AG04450 (cell line): ENCODE measurements around the gene DGKG. TPM values are rescaled to one million over a fixed set of nuclear protein-coding genes. Genes with fewer than 3 reads are reported as not detected.

ENCODE experiments used
- CTCF ChIA-PET: fragments of 300-600, 350-600 bp; formaldehyde crosslinking; extraction: SDS; loops from one replicate; lab custom pipeline; 2022; ENCODE audit warnings: antibody characterized with exemption, inconsistent platforms; lab: Charles Lee
- POLR2A ChIA-PET: fragments of 350-600 bp; formaldehyde crosslinking; extraction: SDS; loops from one replicate; lab custom pipeline; 2021; ENCODE audit warnings: antibody characterized with exemption, inconsistent platforms; lab: Yijun Ruan, JAX
- DNase-seq: peaks from one replicate; pipeline ENCODE4 v3.0.0-alpha.2; 2011; ENCODE audit warnings: low read depth, low spot score
- H3K27ac ChIP-seq: one replicate; pipeline ENCODE4 v1.5.1; 2012; ENCODE audit warnings: low read depth, low read length, control low read depth
- H3K27me3 ChIP-seq: one replicate; pipeline ENCODE4 v1.6.0; 2012; ENCODE audit warnings: low read length; ENCODE audit not compliant: control insufficient read depth, insufficient read depth
- H3K4me3 ChIP-seq: 2 replicates; pipeline ENCODE4 v1.5.1; 2011; ENCODE audit warnings: mild to moderate bottlenecking, low read depth, low read length, control low read depth
- H3K9me3 ChIP-seq: 2 replicates; pipeline ENCODE4 v1.5.1; 2012; ENCODE audit warnings: low read length; ENCODE audit not compliant: control insufficient read depth, insufficient read depth
- polyA plus RNA-seq: library from polyadenylated mRNA; depleted of rRNA; stranded (reverse); fragments of >200 nt; gene quantifications from 2 replicates; pipeline ENCODE4 v1.2.3, GENCODE V29; 2011
- TF ChIP-seq, protein P1 (sequence below): IDR thresholded peaks from 2 replicates; pipeline ENCODE4 v1.5.1; 2011; ENCODE audit warnings: low read depth, low read length, control low read depth, inconsistent platforms

Gene DGKG
- polyA plus RNA-seq, 1 experiment: 5.1 TPM

DNA sequence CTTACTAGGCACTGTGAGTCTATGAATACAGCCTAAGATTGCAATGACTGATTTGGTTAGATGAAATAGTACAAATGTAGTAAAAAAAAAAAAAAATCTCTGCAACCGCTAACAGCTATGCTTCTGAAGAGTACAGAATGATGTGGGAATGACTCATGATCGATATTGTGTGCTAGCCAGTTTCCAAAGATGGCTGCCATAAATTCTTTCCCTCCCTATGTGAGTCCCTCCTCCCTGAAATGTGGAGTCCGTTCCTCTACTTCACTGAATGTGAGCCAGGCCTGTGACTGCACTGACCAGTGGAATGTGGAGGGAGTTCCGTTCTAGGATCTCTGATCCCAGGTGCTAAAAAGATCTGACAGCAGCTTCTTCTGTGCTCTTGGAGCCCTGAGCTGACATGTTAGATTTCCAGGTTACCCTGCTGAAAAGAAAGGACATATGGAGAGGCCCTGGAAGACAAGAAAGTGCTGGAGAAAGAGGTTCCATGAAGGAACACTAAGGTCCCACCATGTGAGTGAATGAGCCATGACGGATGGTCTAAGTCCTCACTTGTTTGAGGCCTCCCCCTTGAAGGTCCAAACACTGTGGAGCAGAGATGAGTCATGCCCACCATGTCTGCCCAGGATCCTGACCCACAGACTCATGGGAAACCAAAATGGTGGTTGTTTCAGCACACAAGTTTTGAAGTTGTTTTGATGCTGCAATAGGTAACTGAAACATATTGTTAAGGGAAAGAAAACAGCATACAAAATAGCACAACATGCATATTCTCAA, 46.3 kb downstream of the DGKG start:
- TF ChIP-seq, protein P1, sequence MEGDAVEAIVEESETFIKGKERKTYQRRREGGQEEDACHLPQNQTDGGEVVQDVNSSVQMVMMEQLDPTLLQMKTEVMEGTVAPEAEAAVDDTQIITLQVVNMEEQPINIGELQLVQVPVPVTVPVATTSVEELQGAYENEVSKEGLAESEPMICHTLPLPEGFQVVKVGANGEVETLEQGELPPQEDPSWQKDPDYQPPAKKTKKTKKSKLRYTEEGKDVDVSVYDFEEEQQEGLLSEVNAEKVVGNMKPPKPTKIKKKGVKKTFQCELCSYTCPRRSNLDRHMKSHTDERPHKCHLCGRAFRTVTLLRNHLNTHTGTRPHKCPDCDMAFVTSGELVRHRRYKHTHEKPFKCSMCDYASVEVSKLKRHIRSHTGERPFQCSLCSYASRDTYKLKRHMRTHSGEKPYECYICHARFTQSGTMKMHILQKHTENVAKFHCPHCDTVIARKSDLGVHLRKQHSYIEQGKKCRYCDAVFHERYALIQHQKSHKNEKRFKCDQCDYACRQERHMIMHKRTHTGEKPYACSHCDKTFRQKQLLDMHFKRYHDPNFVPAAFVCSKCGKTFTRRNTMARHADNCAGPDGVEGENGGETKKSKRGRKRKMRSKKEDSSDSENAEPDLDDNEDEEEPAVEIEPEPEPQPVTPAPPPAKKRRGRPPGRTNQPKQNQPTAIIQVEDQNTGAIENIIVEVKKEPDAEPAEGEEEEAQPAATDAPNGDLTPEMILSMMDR: no peak
- Histone ChIP-seq H3K27ac (no peak overlapping the region), H3K9me3 (no peaks in the 10 kb centered on the region), H3K27me3 (no peaks in the 10 kb centered on the region), H3K4me3 (no peak overlapping the region)
- CTCF ChIA-PET: interaction anchor here (0.6 kb wide), 2 partner anchors 224 to 507 kb away, joined by 3 read pairs; no protein-coding TSS in a partner anchor
- DNase-seq: no peak
- POLR2A ChIA-PET: no interaction called here

DNA sequence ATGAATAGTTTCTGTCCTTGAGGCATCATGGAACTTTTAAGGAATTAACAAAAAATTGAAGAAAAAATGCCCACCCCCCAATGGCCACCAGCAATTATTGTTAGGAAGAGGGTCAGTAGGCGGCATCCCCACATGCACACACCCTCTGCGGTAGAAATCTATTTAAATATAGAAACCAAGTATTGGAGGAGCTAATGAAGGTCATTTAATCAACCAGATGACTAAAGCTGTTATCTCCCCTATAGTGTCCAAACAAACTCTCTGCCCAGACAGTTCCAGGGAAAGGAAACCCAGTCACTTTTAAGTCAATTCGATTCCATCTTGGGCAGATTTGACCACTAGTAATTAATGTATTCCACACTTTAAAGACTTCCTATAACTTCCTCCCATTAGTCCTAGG, 47.1 kb downstream of the DGKG start:
- H3K27ac ChIP-seq: no peak overlapping the region
- no peak for DNase-seq
- no peaks in the 10 kb centered on the region for H3K9me3 ChIP-seq
- CTCF ChIA-PET: no interaction called here
- POLR2A ChIA-PET: no interaction called here
- TF ChIP-seq, protein P1: no peak
- no peak overlapping the region for H3K4me3 ChIP-seq
- no peaks in the 10 kb centered on the region for H3K27me3 ChIP-seq

DNA sequence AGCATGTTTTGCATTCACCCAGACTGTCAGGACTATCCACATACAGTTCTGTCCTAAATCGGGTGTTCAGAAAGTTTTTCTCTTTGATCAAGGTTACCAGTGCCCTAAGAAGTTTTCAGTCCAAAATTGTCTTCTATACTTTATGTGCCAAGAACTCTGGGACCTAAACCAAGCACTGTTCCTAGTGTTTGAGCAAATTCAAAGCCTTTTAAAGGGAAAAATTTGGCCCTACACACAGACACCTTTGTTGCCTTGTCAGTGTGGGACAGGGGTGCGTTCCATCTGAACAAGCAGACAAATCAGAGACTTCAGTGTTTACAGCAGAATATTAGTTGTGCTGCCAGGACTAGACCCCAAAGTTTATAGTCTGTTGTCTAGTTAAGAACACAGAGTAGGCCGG, 50.6 kb downstream of the DGKG start:
- H3K27me3 ChIP-seq: no peaks in the 10 kb centered on the region
- H3K27ac ChIP-seq: no peak overlapping the region
- CTCF ChIA-PET: no interaction called here
- TF ChIP-seq, protein P1: no peak
- POLR2A ChIA-PET: no interaction called here
- no peak overlapping the region for H3K4me3 ChIP-seq
- no peak for DNase-seq
- no peaks in the 10 kb centered on the region for H3K9me3 ChIP-seq

DNA sequence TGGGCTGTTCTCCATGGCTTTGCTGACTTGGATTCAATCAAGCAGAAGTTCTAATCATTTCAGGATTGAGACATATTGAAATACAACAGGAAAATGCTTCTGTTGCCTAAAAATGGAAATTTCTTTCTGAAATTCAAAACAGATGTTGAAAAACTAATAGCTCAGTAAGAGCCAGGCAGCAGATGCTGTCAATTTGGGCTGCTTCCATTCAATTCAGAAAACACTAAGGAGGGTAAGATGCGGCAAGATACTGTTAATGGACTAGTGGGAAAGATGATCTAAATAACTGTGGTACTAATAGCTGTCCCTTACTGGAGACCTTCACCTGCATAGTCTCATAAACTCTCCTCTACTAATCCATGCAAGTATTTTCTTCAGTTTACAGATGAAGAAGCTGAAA, 53.5 kb downstream of the DGKG start:
- CTCF ChIA-PET: interaction anchor here (1.7 kb wide), 1 partner anchor 325 kb away, joined by 4 read pairs; no protein-coding TSS in a partner anchor

More for the DNA sequence above, 53.5 kb downstream of the DGKG start:
- Histone ChIP-seq H3K9me3 (no peaks in the 10 kb centered on the region), H3K27ac (no peak overlapping the region), H3K27me3 (peaks cover 9% of the 10 kb centered on the region), H3K4me3 (no peak overlapping the region)
- POLR2A ChIA-PET: no interaction called here
- no peak for DNase-seq
- TF ChIP-seq, protein P1: no peak
